Central memory CD8-positive, alpha-beta T cell (primary cell): ENCODE data around the gene BACH2.

Experiments
- ATAC-seq: fragments of 150-1000 bp; cut with Tn5 transposase; replicated peaks from 2 replicates; pipeline ENCODE4 v1.10.0; 2022; ENCODE audit warnings: mild to moderate bottlenecking, moderate FRiP score, moderate number of reproducible peaks; ENCODE audit not compliant: poor library complexity, severe bottlenecking; ENCODE audit errors: extremely low read depth
- DNase-seq, 2 donors: peaks; one replicate each; pipeline ENCODE4 v3.0.0; 2021; ENCODE audit warnings: low spot score in 2 of 2
- H3K27ac Mint-ChIP-seq: one replicate; pipeline ENCODE4 v1.8.0; 2022; ENCODE audit warnings: low read depth, mild to moderate bottlenecking, moderate library complexity, mixed read lengths
- H3K27me3 Mint-ChIP-seq: one replicate; pipeline ENCODE4 v1.8.0; 2022; ENCODE audit warnings: mixed read lengths
- H3K36me3 Mint-ChIP-seq: one replicate; pipeline ENCODE4 v1.8.0; 2022; ENCODE audit warnings: mild to moderate bottlenecking, moderate library complexity, mixed read lengths; ENCODE audit not compliant: insufficient read depth
- H3K4me1 Mint-ChIP-seq: one replicate; pipeline ENCODE4 v1.8.0; 2022; ENCODE audit warnings: mixed read lengths
- H3K4me3 Mint-ChIP-seq: one replicate; pipeline ENCODE4 v1.8.0; 2022; ENCODE audit warnings: mild to moderate bottlenecking, moderate library complexity, mixed read lengths
- H3K9me3 Mint-ChIP-seq: one replicate; pipeline ENCODE4 v1.8.0; 2022; ENCODE audit warnings: mixed read lengths

The BACH2 gene

GRCh38 chr6:89954721-89955148 lies 341.9 kb downstream of the BACH2 start:
- no peak overlapping the region for H3K4me3 Mint-ChIP-seq
- H3K4me1 Mint-ChIP-seq = peaks cover 59% of the 10 kb centered on the region
- H3K9me3 Mint-ChIP-seq = no peaks in the 10 kb centered on the region
- H3K27me3 Mint-ChIP-seq = no peaks in the 10 kb centered on the region
- ATAC-seq (no peak), DNase-seq (no peak)
- peak overlapping the region; percentile 2 for H3K27ac Mint-ChIP-seq
- peaks cover 10% of the 10 kb centered on the region for H3K36me3 Mint-ChIP-seq

- peaks cover 56% of the 10 kb centered on the region for H3K4me1 Mint-ChIP-seq
- ATAC-seq = peak; percentile 98
- H3K4me3 Mint-ChIP-seq = peak overlapping the region; percentile 61
- H3K9me3 Mint-ChIP-seq = no peaks in the 10 kb centered on the region
- H3K27ac Mint-ChIP-seq = peak overlapping the region; percentile 74
- DNase-seq = peak; percentile 28 to 60
- H3K36me3 Mint-ChIP-seq = peaks cover 10% of the 10 kb centered on the region
- no peaks in the 10 kb centered on the region for H3K27me3 Mint-ChIP-seq
These were observed 344.0 kb downstream of the BACH2 start for GRCh38 chr6:89952686-89953085.

DNA sequence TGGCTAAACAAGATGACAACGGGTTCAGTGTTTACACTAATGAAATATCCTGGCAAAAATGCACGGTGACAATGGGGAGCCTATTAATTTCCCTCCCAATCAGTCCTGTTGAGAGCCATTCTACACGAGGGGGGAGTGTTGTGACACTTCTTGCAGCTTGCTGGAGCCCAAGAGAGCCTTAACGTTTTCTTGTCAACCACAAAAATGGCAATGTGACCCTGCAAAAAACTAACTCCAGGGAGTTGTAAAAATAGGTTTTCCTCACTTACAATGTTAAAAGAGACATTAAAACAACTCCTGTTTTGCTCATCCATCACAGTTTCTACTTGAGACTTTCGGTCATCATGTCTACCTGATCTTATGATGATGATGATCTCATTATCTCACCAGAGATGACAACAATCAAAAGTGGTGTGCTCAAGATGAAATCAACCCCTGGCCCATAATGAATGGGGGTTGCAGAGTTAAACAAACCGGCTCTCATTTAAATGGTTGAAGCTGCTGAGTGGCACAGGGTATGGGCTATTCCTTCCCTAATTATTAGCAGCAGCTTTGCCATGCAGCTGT lies 344.5 kb downstream of the BACH2 start:
- no peak for DNase-seq
- H3K9me3 Mint-ChIP-seq = no peaks in the 10 kb centered on the region
- peak; percentile 56 for ATAC-seq
- H3K4me3 Mint-ChIP-seq = peak overlapping the region; percentile 61
- peaks cover 10% of the 10 kb centered on the region for H3K36me3 Mint-ChIP-seq
- peak overlapping the region; percentile 74 for H3K27ac Mint-ChIP-seq
- no peaks in the 10 kb centered on the region for H3K27me3 Mint-ChIP-seq
- peaks cover 56% of the 10 kb centered on the region for H3K4me1 Mint-ChIP-seq

GRCh38 chr6:89951574-89952104 lies 345.0 kb downstream of the BACH2 start:
- DNase-seq = no peak
- H3K27ac Mint-ChIP-seq = peak overlapping the region; percentile 74
- peak overlapping the region; percentile 61 for H3K4me3 Mint-ChIP-seq
- no peaks in the 10 kb centered on the region for H3K9me3 Mint-ChIP-seq
- H3K36me3 Mint-ChIP-seq = peaks cover 10% of the 10 kb centered on the region
- ATAC-seq = no peak
- H3K4me1 Mint-ChIP-seq = peaks cover 50% of the 10 kb centered on the region
- no peaks in the 10 kb centered on the region for H3K27me3 Mint-ChIP-seq

- H3K27me3 Mint-ChIP-seq = no peaks in the 10 kb centered on the region
- no peak overlapping the region for H3K4me3 Mint-ChIP-seq
- DNase-seq = no peak
- ATAC-seq = no peak
- no peaks in the 10 kb centered on the region for H3K9me3 Mint-ChIP-seq
- peaks cover 10% of the 10 kb centered on the region for H3K36me3 Mint-ChIP-seq
- peaks cover 49% of the 10 kb centered on the region for H3K4me1 Mint-ChIP-seq
- peak overlapping the region; percentile 74 for H3K27ac Mint-ChIP-seq
These were observed 345.7 kb downstream of the BACH2 start for GRCh38 chr6:89950879-89951391.

DNA sequence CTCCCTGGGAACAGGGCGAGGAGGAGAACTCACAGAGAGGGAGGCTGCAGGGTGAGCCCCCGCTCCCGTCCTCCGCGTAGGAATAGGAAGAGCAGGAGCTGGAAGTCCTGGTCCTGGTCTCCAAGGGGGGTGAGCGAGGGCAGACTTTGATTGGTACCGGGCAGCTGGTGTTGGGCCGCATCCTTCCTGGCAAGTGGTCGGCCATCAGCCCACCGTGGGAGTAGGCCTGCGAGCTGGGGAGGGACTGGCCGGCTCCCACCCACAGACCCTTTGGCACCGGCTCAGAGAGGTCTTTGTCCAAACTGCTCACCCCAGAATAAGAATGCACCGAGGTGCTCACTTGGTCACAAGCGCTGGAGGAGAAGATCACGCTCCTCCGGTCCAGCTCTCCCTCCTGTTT lies 346.2 kb downstream of the BACH2 start:
- ATAC-seq (no peak), DNase-seq (no peak)
- Mint-ChIP-seq H3K27ac (no peak overlapping the region), H3K36me3 (peaks cover 10% of the 10 kb centered on the region), H3K4me3 (no peak overlapping the region), H3K27me3 (no peaks in the 10 kb centered on the region), H3K4me1 (peaks cover 44% of the 10 kb centered on the region), H3K9me3 (no peaks in the 10 kb centered on the region)

GRCh38 chr6:89948876-89949275 lies 347.8 kb downstream of the BACH2 start:
- H3K4me1 Mint-ChIP-seq = peaks cover 34% of the 10 kb centered on the region
- DNase-seq (no peak), ATAC-seq (no peak)
- no peaks in the 10 kb centered on the region for H3K9me3 Mint-ChIP-seq
- peaks cover 10% of the 10 kb centered on the region for H3K36me3 Mint-ChIP-seq
- H3K4me3 Mint-ChIP-seq = no peak overlapping the region
- H3K27ac Mint-ChIP-seq = no peak overlapping the region
- no peaks in the 10 kb centered on the region for H3K27me3 Mint-ChIP-seq

GRCh38 chr6:89944826-89945407 lies 351.7 kb downstream of the BACH2 start:
- no peak overlapping the region for H3K27ac Mint-ChIP-seq
- no peaks in the 10 kb centered on the region for H3K9me3 Mint-ChIP-seq
- H3K27me3 Mint-ChIP-seq = no peaks in the 10 kb centered on the region
- peaks cover 4% of the 10 kb centered on the region for H3K4me1 Mint-ChIP-seq
- no peak for ATAC-seq
- H3K4me3 Mint-ChIP-seq = no peak overlapping the region
- H3K36me3 Mint-ChIP-seq = peaks cover 10% of the 10 kb centered on the region
- no peak for DNase-seq

DNA sequence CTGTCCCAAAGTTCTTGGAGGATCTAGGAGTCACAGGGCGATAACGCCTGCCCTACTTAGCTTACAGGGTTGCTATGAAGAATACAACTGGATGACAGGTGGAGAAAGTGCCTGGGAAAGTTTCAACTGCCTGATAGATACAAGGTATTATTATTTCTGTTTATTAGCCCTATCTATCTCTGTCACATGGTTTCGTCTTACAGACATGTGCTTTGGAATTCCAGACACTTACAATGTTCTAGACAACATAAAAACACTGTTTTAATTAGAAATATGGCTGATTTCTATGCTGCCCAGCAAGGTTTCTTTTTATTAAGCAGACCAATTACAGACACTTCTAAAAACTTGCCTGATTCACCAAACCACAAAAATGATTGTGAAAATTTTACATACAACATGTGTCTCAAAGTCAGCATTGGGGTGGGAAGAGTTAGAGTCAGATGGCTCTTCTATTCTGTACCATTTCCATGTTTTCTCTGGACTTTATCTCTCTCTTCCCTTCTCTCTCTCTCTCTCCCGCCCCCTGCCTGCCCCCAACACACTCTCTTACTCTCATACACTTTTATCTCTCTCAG lies 352.4 kb downstream of the BACH2 start:
- Mint-ChIP-seq H3K4me1 (peaks cover 4% of the 10 kb centered on the region), H3K27ac (no peak overlapping the region), H3K4me3 (no peak overlapping the region), H3K9me3 (no peaks in the 10 kb centered on the region), H3K27me3 (no peaks in the 10 kb centered on the region), H3K36me3 (peaks cover 9% of the 10 kb centered on the region)
- DNase-seq = no peak
- ATAC-seq = no peak

GRCh38 chr6:89942601-89943000 lies 354.0 kb downstream of the BACH2 start:
- no peaks in the 10 kb centered on the region for H3K27me3 Mint-ChIP-seq
- no peaks in the 10 kb centered on the region for H3K9me3 Mint-ChIP-seq
- ATAC-seq (no peak), DNase-seq (no peak)
- peaks cover 4% of the 10 kb centered on the region for H3K4me1 Mint-ChIP-seq
- no peak overlapping the region for H3K27ac Mint-ChIP-seq
- H3K4me3 Mint-ChIP-seq = no peak overlapping the region
- H3K36me3 Mint-ChIP-seq = peaks cover 9% of the 10 kb centered on the region

DNA sequence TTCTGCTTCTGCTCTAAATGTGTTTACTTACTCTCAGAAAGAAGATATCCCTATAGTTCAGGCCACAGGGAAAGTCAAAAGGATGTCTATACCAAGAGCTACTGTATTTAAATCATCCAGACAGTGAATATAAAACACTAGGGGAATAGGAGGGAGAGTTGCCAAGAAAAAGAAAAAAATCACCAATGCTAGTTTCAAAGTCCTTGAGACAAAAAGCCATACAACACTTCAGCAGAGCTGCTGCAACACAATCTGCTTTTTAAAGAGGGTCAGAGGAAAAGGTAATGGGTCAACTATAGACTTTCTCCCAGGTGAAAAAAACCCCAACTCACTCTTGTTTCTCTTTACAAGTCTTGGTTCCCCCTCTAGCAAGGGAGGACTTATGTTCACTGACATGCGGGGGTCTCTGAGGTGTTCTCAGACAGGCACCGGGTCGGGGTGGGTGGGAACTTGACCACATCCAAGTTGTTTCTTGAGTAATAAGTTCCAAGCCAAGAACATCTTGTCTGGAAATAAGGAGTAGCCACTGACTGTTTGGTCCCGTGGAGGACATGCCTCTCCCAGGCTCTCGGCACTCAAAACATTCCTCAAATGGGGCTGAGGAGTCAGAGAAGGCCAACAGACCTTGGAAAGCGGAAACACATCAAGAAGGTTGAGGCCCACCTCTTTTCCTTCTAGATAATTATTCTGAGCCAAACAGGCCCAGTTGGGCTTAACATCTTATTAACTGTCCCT lies 354.7 kb downstream of the BACH2 start:
- Mint-ChIP-seq H3K27ac (no peak overlapping the region), H3K4me3 (no peak overlapping the region), H3K4me1 (peaks cover 4% of the 10 kb centered on the region)

DNA sequence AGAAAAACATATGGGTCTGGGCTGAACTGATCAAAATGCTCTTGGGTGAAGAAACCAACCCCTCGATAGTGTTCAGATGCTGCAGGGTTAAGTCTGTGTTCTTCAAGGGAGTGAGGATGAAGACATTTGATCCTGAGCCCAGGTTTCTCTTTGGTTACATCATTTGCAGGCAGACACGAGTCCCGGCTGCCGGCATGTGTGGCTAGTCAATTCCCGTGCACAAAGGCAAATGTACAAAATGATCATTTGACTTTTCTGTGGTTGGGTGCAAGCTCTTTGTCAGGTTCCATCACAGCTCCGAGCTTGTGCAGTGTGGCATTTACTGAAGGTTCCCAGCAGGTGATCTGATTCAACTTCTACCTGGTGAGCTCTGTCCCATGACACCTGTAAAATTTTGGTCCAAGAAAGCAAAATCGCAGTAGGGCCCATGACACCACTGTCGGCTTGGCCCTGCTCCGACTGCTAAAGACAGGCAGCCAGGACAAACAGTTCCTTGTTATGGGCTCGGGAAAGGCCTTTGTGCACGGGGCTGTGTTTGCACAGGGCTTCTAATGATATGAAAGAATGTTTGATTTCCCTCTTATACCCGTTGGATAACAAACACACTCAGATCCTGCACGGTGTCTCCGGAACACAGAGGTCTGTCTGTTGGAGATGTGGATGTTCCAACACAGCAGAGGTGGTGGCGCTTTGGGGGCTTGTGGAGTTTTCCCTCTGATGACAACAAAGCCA lies 355.4 kb downstream of the BACH2 start:
- DNase-seq (no peak), ATAC-seq (no peak)
- Mint-ChIP-seq H3K27ac (no peak overlapping the region), H3K4me3 (no peak overlapping the region), H3K27me3 (no peaks in the 10 kb centered on the region), H3K36me3 (peaks cover 9% of the 10 kb centered on the region), H3K9me3 (no peaks in the 10 kb centered on the region), H3K4me1 (peaks cover 4% of the 10 kb centered on the region)

More for the DNA sequence above, 354.7 kb downstream of the BACH2 start:
- Mint-ChIP-seq H3K36me3 (peaks cover 9% of the 10 kb centered on the region), H3K9me3 (no peaks in the 10 kb centered on the region), H3K27me3 (no peaks in the 10 kb centered on the region)
- DNase-seq = no peak
- no peak for ATAC-seq
